ENCODE results near the gene NEUROG3. TPM values are rescaled to one million over a fixed set of nuclear protein-coding genes. Genes with fewer than 3 reads are reported as not detected.

Gene NEUROG3
- total RNA-seq, 1 donor from 2014 or later: not detected

DNA sequence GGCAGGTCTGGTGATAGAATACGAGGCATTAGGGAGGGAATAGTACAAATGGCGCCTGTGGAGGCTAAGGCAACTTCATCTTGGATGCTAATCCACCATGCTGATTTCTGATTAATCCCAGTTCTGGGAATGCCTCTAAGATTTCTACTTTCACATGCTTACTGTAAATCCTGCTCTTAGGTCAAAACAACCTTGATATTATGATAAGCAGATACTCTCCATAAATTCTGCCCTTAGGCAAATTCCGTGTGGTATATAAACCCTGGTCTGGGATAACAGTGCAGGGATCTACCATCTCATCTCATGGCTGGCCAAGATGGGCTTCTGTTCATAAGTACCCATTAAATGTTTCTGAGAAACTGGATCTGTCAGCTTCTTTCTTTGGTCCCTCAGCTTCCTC is 11.4 kb upstream of the NEUROG3 start:
- H3K27me3 ChIP-seq (ENCODE audit: control insufficient read depth in 3 of 3, insufficient read depth in 3 of 3, low read length in 3 of 3): peaks cover 13 to 16% (median 15%) of the 10 kb centered on the region in 3 donors
- H3K27ac ChIP-seq (ENCODE audit: low read depth, low read length): no peak overlapping the region
- H3K36me3 ChIP-seq (ENCODE audit: control insufficient read depth in 3 of 3, insufficient read depth in 3 of 3, low read length in 3 of 3): no peaks in the 10 kb centered on the region
- no peaks in the 10 kb centered on the region for H3K4me1 ChIP-seq (ENCODE audit: control insufficient read depth in 3 of 3, insufficient read depth in 3 of 3, low read length in 3 of 3)
- H3K9ac ChIP-seq (ENCODE audit: low read depth in 1 of 3, low read length in 3 of 3): no peak overlapping the region
- H3K9me3 ChIP-seq (ENCODE audit: control insufficient read depth in 3 of 3, low read length in 3 of 3): no peaks in the 10 kb centered on the region
- H3K4me3 ChIP-seq (ENCODE audit: low read length in 3 of 3): no peak overlapping the region

DNA sequence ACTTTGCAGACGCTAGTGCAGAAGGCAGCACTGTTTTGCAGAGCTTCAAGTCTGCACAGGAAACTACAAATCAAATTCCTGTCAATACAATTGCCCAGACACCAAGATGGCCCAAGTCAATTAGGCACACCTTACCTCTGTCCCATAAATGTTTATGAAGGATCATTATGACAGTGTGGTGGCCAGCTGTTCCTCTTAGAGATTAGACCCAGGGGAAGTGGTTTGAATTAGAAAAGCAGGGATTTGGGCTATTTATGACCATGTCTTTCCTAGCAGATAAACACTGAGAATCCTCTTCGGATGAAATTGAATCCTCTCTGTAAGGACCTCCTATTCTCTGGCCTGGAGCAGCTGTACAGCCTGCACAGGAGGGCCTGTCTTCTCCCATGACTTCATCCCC is 9.9 kb upstream of the NEUROG3 start:
- H3K9ac ChIP-seq (ENCODE audit: low read depth in 1 of 3, low read length in 3 of 3): no peak overlapping the region
- no peak overlapping the region for H3K27ac ChIP-seq (ENCODE audit: low read depth, low read length)
- no peak overlapping the region for H3K4me3 ChIP-seq (ENCODE audit: low read length in 3 of 3)
- H3K9me3 ChIP-seq (ENCODE audit: control insufficient read depth in 3 of 3, low read length in 3 of 3): no peaks in the 10 kb centered on the region
- peaks cover 28 to 30% (median 30%) of the 10 kb centered on the region in 3 donors for H3K27me3 ChIP-seq (ENCODE audit: control insufficient read depth in 3 of 3, insufficient read depth in 3 of 3, low read length in 3 of 3)
- no peaks in the 10 kb centered on the region for H3K4me1 ChIP-seq (ENCODE audit: control insufficient read depth in 3 of 3, insufficient read depth in 3 of 3, low read length in 3 of 3)
- no peaks in the 10 kb centered on the region for H3K36me3 ChIP-seq (ENCODE audit: control insufficient read depth in 3 of 3, insufficient read depth in 3 of 3, low read length in 3 of 3)

DNA sequence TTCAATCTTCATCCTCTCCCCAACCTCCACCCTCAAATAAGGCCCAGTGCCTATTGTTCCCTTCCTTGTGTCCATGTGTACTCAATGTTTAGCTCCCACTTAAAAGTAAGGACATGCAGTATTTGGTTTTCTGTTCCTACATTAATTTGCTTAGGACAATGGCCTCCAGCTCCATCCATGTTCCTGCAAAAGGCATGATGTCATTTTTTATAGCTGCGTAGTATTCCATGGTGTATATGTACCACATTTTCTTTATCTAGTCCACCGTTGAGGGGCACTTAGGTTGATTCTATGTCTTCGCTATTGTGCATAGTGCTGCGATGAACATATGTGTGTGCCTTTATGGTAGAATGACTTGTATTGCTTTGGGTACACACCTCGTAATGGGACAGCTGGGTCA is 7.2 kb upstream of the NEUROG3 start:
- no peak overlapping the region for H3K9ac ChIP-seq (ENCODE audit: low read depth in 1 of 3, low read length in 3 of 3)
- H3K4me1 ChIP-seq (ENCODE audit: control insufficient read depth in 3 of 3, insufficient read depth in 3 of 3, low read length in 3 of 3): no peaks in the 10 kb centered on the region
- peaks cover 52 to 57% (median 54%) of the 10 kb centered on the region in 3 donors for H3K27me3 ChIP-seq (ENCODE audit: control insufficient read depth in 3 of 3, insufficient read depth in 3 of 3, low read length in 3 of 3)
- no peaks in the 10 kb centered on the region for H3K9me3 ChIP-seq (ENCODE audit: control insufficient read depth in 3 of 3, low read length in 3 of 3)
- H3K36me3 ChIP-seq (ENCODE audit: control insufficient read depth in 3 of 3, insufficient read depth in 3 of 3, low read length in 3 of 3): no peaks in the 10 kb centered on the region
- no peak overlapping the region for H3K4me3 ChIP-seq (ENCODE audit: low read length in 3 of 3)
- H3K27ac ChIP-seq (ENCODE audit: low read depth, low read length): no peak overlapping the region

DNA sequence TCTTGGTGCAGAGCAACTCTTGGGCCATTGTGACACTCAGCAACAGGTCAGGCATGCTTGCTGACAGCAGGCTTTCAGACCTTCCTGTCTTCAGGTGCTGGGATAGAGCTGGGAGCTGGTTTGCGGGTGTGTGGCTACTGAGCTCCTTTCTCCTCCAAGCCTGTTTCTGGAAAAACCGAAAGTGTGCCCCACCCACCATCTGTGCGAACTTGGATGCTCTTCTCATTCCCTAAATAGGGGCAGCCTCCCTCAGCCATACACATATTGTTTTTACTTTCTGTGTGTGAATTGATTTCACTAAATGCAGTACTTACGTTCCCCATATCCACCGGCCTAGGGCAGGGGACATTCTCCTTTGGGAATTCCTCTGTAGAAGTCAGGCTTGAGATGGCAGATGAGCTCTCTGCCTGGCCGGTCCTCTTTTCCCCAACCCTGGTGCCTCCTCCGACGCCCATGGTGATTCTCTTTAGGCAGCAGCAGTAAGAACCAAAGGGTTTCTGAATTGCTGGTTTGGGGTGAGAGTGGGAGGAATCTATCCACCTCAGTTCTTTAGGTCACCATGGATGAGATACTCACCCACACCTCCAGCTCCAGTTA is 6.3 kb upstream of the NEUROG3 start:
- peaks cover 61 to 63% (median 62%) of the 10 kb centered on the region in 3 donors for H3K27me3 ChIP-seq (ENCODE audit: control insufficient read depth in 3 of 3, insufficient read depth in 3 of 3, low read length in 3 of 3)
- no peaks in the 10 kb centered on the region for H3K9me3 ChIP-seq (ENCODE audit: control insufficient read depth in 3 of 3, low read length in 3 of 3)
- H3K27ac ChIP-seq (ENCODE audit: low read depth, low read length): no peak overlapping the region
- no peak overlapping the region for H3K9ac ChIP-seq (ENCODE audit: low read depth in 1 of 3, low read length in 3 of 3)
- H3K4me3 ChIP-seq (ENCODE audit: low read length in 3 of 3): no peak overlapping the region
- no peaks in the 10 kb centered on the region for H3K36me3 ChIP-seq (ENCODE audit: control insufficient read depth in 3 of 3, insufficient read depth in 3 of 3, low read length in 3 of 3)
- no peaks in the 10 kb centered on the region for H3K4me1 ChIP-seq (ENCODE audit: control insufficient read depth in 3 of 3, insufficient read depth in 3 of 3, low read length in 3 of 3)

DNA sequence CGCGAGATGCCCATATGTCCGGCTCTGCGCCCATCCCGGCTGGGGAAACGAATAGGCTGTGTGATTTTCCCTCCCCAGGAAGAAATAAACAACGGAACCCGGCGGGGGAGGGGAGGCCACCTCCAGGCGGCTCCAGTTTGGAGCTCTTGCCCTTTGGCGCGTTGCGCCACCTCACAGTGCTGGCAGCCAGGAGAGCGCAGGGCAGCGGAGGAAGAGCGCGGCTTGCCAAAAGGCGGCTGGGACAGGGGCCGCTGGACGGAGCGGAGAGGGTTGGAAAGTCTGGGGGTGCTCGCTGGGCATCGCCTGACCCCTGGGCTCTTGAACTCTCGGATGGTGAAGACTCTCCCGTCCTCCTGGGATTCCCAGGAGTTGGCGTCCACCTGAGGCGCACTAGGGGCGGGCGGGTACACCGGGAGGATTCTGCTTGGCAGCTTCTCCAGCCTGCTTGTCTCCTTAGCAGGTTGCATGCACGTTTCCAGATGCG is 5.3 kb upstream of the NEUROG3 start:
- peaks cover 71 to 72% (median 71%) of the 10 kb centered on the region in 3 donors for H3K27me3 ChIP-seq (ENCODE audit: control insufficient read depth in 3 of 3, insufficient read depth in 3 of 3, low read length in 3 of 3)
- no peak overlapping the region for H3K27ac ChIP-seq (ENCODE audit: low read depth, low read length)
- H3K36me3 ChIP-seq (ENCODE audit: control insufficient read depth in 3 of 3, insufficient read depth in 3 of 3, low read length in 3 of 3): no peaks in the 10 kb centered on the region
- H3K4me1 ChIP-seq (ENCODE audit: control insufficient read depth in 3 of 3, insufficient read depth in 3 of 3, low read length in 3 of 3): peaks cover 0 to 8% (median 2%) of the 10 kb centered on the region in 3 donors
- no peaks in the 10 kb centered on the region for H3K9me3 ChIP-seq (ENCODE audit: control insufficient read depth in 3 of 3, low read length in 3 of 3)
- no peak overlapping the region for H3K4me3 ChIP-seq (ENCODE audit: low read length in 3 of 3)
- H3K9ac ChIP-seq (ENCODE audit: low read depth in 1 of 3, low read length in 3 of 3): no peak overlapping the region

DNA sequence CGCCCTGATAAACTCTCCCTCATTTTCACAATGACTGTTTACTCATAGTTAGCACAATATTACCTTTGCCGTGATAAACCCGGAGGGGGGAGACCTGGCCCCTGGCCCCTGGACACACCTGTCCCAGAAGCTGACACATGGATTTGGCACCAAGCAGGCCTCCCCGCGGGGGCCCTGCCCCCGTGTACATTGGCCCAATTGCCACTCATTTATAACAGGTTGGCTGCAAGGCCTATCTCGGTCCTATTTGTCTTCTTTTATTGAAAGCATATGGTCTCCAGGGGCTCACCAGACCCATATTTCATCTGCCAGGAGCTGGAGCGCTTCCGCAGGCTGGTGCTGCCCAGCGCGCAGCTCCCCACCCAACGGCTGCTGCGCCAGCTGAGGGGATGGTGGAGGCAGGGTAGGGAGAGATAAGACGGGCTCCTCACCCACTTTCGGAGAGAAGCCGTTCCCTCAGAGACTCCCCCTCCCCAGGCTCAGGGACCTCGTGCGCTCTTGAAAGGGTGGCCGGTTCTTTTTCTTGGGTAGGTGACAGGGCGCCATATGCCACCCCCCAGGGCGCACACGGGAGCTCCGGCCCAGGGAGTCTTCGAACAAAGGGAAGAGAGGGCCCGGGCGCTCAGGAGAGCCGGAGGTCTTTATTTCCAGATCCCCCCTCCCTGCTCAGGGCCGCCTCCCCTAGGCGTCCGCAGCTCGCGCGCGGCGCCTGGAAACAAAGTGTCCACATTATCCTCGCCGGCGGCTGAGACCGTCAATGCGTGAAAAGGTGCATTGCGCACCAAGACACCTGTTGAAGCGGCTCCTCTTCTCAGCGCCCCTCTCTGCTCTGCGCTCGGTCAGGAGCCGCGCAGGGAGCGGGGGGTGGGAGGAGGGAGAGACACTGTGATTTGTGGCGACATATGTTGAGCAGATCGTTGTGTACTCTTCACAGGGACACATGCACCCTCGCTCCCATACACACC is 4.3 kb upstream of the NEUROG3 start:
- Histone ChIP-seq H3K27ac (ENCODE audit: low read depth, low read length) (no peak overlapping the region), H3K4me3 (ENCODE audit: low read length in 3 of 3) (no peak overlapping the region), H3K9ac (ENCODE audit: low read depth in 1 of 3, low read length in 3 of 3) (no peak overlapping the region), H3K4me1 (ENCODE audit: control insufficient read depth in 3 of 3, insufficient read depth in 3 of 3, low read length in 3 of 3) (peaks cover 3 to 16% (median 5%) of the 10 kb centered on the region in 3 donors), H3K36me3 (ENCODE audit: control insufficient read depth in 3 of 3, insufficient read depth in 3 of 3, low read length in 3 of 3) (no peaks in the 10 kb centered on the region), H3K9me3 (ENCODE audit: control insufficient read depth in 3 of 3, low read length in 3 of 3) (no peaks in the 10 kb centered on the region), H3K27me3 (ENCODE audit: control insufficient read depth in 3 of 3, insufficient read depth in 3 of 3, low read length in 3 of 3) (peaks cover 81 to 82% (median 81%) of the 10 kb centered on the region in 3 donors)

DNA sequence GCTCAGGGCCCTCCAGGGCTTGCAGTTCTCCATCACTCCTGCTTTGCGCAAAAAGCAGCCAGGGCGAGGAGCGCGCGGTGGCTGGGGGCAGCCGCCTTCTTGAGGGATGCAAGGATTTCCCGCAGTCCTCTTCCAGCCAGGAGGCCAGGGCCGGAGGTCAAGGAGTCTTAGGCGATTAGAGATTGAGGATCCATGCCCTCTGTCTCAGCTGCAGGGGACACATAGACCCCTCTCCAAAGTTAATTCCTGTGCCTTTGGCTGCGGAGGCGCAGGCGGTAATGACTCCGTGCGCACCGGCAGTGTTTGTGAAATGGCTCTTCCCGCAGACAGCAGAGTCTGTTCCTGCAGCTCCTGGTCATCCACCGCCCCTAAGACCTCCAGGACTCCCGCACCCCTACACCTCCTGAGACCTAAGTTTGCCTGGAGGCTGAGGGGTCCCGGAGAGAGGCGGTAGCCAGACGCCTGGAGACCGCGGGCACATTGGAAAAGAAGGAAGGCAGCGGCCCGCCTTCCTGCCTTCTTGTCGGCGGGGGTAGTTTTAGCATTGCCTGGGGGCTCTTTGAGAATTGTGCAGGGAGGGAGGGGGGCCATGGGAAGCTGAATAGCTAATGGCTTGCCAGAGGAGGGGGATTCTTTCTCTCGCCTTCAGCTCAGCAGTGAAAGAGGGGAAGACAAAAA is 3.3 kb upstream of the NEUROG3 start:
- Histone ChIP-seq H3K9ac (ENCODE audit: low read depth in 1 of 3, low read length in 3 of 3) (no peak overlapping the region), H3K27ac (ENCODE audit: low read depth, low read length) (no peak overlapping the region), H3K27me3 (ENCODE audit: control insufficient read depth in 3 of 3, insufficient read depth in 3 of 3, low read length in 3 of 3) (peaks cover 90 to 92% (median 91%) of the 10 kb centered on the region in 3 donors), H3K36me3 (ENCODE audit: control insufficient read depth in 3 of 3, insufficient read depth in 3 of 3, low read length in 3 of 3) (no peaks in the 10 kb centered on the region), H3K4me3 (ENCODE audit: low read length in 3 of 3) (no peak overlapping the region), H3K9me3 (ENCODE audit: control insufficient read depth in 3 of 3, low read length in 3 of 3) (no peaks in the 10 kb centered on the region), H3K4me1 (ENCODE audit: control insufficient read depth in 3 of 3, insufficient read depth in 3 of 3, low read length in 3 of 3) (peaks cover 3 to 22% (median 8%) of the 10 kb centered on the region in 3 donors)

DNA sequence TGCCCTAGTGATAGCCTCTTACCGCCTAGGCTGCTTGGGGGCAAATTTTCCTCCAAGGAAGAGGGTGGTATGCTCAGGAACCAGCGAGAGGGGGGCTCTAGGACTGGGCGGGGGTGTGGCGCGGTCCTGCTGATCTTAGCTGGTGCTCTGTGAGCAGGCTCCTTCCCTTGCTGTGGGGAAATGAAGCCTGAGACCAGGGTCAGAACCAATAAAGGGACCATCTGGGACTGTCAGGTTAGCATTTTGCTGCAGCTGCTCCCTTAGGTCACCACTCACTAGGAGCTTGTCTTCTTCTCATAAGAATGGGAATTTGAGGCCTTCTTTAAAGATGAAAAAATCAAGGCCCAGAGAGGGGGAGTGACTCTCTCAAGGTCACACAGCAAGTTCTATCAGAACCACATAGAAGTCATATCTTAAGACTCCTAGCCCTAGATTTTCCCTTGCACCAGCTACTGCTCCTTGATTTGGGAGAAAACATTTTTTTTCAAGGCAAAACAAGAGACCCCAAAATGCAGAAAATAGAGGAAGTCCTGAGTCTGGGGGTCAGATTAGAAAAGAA is 2.0 kb upstream of the NEUROG3 start:
- H3K4me3 ChIP-seq (ENCODE audit: low read length in 3 of 3): no peak overlapping the region
- H3K27me3 ChIP-seq (ENCODE audit: control insufficient read depth in 3 of 3, insufficient read depth in 3 of 3, low read length in 3 of 3): peaks cover 94 to 95% (median 94%) of the 10 kb centered on the region in 3 donors

DNA sequence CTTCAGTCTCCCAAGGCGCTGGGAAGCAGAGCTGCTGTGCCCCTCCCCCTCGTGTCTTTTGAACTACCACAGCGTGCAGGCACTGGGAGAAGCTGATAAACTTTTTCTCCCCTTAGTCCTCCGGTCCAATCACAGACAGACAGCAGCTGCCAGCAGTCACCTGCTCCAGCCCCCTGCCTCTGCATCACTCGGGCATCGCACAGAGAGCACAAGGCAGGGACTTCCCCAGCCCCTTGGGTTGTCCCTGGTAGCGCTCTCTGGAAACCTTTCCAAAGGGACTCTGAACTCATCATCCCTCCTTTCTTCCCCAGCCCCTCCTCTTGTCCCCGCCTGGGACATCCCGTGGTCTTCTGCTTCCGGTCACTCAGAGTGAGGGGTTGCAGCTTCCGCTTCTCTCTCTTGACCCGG is 1.4 kb upstream of the NEUROG3 start:
- Histone ChIP-seq H3K9ac (ENCODE audit: low read depth in 1 of 3, low read length in 3 of 3) (no peak overlapping the region), H3K27ac (ENCODE audit: low read depth, low read length) (no peak overlapping the region), H3K36me3 (ENCODE audit: control insufficient read depth in 3 of 3, insufficient read depth in 3 of 3, low read length in 3 of 3) (no peaks in the 10 kb centered on the region), H3K27me3 (ENCODE audit: control insufficient read depth in 3 of 3, insufficient read depth in 3 of 3, low read length in 3 of 3) (peaks cover 95 to 96% (median 96%) of the 10 kb centered on the region in 3 donors), H3K9me3 (ENCODE audit: control insufficient read depth in 3 of 3, low read length in 3 of 3) (no peaks in the 10 kb centered on the region), H3K4me3 (ENCODE audit: low read length in 3 of 3) (no peak overlapping the region), H3K4me1 (ENCODE audit: control insufficient read depth in 3 of 3, insufficient read depth in 3 of 3, low read length in 3 of 3) (peaks cover 3 to 22% (median 8%) of the 10 kb centered on the region in 3 donors)

More for the DNA sequence above, 2.0 kb upstream of the NEUROG3 start:
- H3K9me3 ChIP-seq (ENCODE audit: control insufficient read depth in 3 of 3, low read length in 3 of 3): no peaks in the 10 kb centered on the region
- no peak overlapping the region for H3K9ac ChIP-seq (ENCODE audit: low read depth in 1 of 3, low read length in 3 of 3)
- H3K27ac ChIP-seq (ENCODE audit: low read depth, low read length): no peak overlapping the region
- H3K36me3 ChIP-seq (ENCODE audit: control insufficient read depth in 3 of 3, insufficient read depth in 3 of 3, low read length in 3 of 3): no peaks in the 10 kb centered on the region
- H3K4me1 ChIP-seq (ENCODE audit: control insufficient read depth in 3 of 3, insufficient read depth in 3 of 3, low read length in 3 of 3): peaks cover 3 to 22% (median 8%) of the 10 kb centered on the region in 3 donors

Measured in skeletal muscle tissue (tissue), 4 donors.